GM21423 (cell line): ENCODE measurements around the gene DMXL1.

Experiments
- ATAC-seq: cut with Tn5 transposase; IDR thresholded peaks from one replicate; pipeline ENCODE4 v1.9.1; 2021; ENCODE audit warnings: mild to moderate bottlenecking, moderate library complexity; ENCODE audit not compliant: unreplicated experiment

The DMXL1 gene

GRCh38 chr5:119070828-119071560, at the start of gene DMXL1:
DMXL1 (plus strand) TSS chr5:119071087; CDS start chr5:119071570, 483 bp downstream.
- ATAC-seq: peak; percentile 75

- ATAC-seq: no peak
These were observed 49.6 kb upstream of the DMXL1 start for GRCh38 chr5:119021149-119021732.

GRCh38 chr5:119022017-119022745, 48.7 kb upstream of the DMXL1 start:
- ATAC-seq: peak; percentile 75

DNA sequence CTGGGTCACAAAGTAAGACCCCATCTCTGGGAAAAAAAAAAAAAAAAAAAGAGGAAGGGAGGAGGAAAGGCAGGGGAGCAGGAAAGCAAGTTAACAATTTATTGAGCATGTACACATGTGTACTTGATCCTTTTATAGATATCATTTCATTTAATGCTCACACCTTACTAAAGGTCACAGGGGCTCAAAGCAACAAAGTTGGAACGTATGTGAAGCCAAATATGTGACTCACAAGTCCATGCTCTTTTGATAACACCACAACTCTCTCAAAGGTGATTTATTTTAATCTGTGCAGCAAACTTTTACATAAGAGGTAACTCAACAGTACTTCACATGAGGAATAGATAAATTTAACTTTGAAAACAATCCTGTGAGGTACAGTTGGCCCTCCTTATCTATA, 48.1 kb upstream of the DMXL1 start:
- no peak for ATAC-seq

DNA sequence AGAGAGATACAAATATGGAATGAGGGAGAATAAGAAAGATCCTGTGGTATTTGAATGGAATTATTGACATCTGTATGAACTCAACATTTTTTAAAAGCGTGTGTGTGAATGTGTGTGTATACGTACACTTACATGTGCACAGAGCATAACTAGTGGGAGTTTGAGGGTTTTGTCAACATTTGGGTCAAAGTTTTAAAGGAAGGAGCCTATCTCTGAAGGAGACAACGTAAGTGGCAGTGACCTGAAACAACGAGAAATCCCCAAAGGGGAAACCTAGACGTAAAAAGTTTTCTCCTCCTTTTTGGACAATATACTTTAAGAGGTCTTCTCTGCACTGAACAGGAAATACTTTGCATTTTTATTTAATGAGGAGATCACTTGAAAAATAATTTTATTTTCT, 42.3 kb upstream of the DMXL1 start:
- ATAC-seq: no peak

DNA sequence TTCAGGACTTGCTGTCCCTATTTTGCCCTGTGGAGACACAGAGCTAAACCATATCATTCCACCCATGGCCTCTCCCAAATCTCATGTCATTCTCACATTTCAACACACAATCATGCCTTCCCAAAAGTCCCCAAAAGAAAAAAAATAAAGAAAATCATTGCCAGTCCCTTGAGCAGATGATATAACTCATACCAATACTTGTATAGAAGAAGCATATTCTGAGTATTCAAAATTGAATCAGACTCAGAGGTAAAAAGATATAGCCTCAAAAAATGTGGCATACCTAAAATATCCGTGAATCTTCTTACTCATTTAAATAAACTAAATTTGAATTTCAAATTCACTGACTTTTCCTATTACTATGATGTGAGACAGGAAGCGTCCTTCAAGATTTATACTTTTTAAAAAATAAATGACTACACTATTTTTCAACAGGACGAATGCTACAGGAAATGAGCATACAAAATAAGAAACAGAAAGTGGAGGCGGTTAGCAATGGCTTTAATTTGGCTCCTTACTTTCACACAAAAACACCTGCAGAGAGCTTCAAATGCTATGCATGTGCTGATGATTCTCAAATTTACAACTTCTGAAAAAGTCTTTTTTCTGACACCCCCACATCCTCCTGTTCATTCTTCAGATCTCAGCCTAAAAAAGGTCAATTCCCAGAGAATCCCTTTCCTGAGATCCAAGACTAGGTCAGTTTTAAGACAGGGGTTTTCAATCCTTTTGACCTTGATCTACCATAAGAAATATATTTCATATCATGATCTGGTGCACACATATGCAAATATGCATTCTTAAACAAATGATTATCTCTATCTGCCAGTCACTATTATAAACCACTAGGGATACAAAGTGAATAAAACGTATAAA, 39.6 kb upstream of the DMXL1 start:
- ATAC-seq: peak; percentile 82

DNA sequence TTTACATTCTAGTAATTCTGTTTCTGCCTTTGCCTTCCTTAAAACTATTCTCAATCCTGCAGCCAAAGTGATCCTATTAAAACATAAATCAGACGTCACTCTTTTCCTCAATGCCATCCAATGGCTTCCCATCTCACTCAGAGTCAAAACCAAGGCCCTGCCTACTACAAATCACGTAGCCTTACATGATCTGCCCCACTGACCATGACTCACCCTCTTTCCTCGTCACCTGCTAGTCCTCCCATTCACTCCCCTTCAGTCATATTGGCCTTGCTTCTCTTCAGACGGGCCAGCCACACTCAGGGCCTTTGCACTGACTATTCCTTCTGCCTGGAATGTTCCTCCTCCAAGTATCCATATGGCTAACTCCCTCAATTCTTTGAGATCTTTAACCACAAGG, 39.0 kb upstream of the DMXL1 start:
- peak; percentile 73 for ATAC-seq

- peak; percentile 34 for ATAC-seq
These were observed 38.2 kb upstream of the DMXL1 start for GRCh38 chr5:119032656-119033055.

- no peak for ATAC-seq
These were observed 37.8 kb upstream of the DMXL1 start for GRCh38 chr5:119033135-119033534.

- no peak for ATAC-seq
These were observed 34.7 kb upstream of the DMXL1 start for GRCh38 chr5:119036101-119036762.

GRCh38 chr5:119037496-119038215, 33.2 kb upstream of the DMXL1 start:
- no peak for ATAC-seq

GRCh38 chr5:119048246-119048645, 22.6 kb upstream of the DMXL1 start:
- no peak for ATAC-seq

GRCh38 chr5:119049824-119050449, 20.9 kb upstream of the DMXL1 start:
- no peak for ATAC-seq

GRCh38 chr5:119054101-119054500, 16.8 kb upstream of the DMXL1 start:
- no peak for ATAC-seq

DNA sequence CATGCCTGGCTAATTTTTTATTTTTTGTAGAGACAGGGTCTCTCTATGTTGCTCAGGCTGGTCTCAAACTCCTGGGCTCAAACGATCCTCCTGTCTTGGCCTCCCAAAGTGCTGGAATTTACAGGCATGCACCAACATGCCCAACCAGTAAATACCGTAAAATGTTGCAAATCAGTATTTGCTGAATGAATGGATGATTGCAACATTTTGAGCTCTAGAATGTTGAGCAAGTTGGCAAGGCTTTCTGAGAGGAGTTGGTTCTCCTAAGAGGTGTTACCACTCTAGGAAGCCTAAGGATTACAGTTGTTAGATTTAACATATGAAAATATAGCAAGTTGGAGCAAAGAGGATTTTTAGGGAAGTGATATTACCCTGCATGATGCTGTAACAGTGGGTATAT, 15.6 kb upstream of the DMXL1 start:
- ATAC-seq: no peak

GRCh38 chr5:119058979-119059529, 11.8 kb upstream of the DMXL1 start:
- ATAC-seq: no peak

- no peak for ATAC-seq
These were observed 11.1 kb upstream of the DMXL1 start for GRCh38 chr5:119059740-119060255.

DNA sequence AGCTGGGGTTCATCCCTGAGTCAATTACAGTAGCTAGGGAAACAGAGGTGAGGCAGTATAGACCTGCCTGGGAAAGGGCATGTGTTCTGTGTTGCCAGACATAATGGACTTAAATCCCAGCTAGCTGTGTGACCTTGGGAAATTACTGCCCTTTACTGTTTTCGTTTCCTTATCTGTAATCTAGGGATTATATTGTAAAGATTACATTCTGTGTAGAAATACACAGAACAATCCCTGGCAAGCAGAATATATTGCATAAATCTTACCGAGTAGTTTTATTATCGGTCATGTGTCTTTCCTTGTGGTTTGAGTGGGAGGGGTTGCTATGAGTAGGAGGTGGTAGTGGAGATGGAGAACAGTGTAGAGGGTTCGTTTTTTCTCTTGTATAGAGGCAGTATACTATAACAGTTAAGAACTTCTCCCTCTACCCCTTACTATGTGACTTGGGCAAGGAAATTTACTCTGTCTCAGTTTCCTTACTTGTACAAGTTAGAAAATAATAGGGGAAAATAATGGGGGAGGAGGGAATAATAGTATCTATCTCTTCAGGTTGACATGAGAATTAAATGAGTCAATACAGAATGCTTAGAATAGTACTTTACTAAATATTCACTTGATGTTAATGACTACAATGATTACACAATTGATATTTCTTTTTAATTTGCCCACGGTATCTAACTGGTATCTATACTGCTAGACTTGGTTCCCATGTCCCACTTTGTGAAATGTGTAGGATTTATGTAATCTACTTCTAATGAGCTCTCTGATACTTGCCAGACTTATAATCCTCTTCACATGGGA, 7.1 kb upstream of the DMXL1 start:
- ATAC-seq: peak; percentile 79
